Ectodermal cell (in vitro differentiated cells): Measurements from ENCODE around the gene ABTB2.

Source experiments
- H3K27ac ChIP-seq: 2 replicates; pipeline ENCODE4 v1.7.0; 2013; ENCODE audit warnings: mild to moderate bottlenecking, low read depth, low read length; ENCODE audit not compliant: insufficient read depth, poor library complexity, severe bottlenecking
- H3K27me3 ChIP-seq: 2 replicates; pipeline ENCODE4 v1.7.0; 2013; ENCODE audit warnings: mild to moderate bottlenecking, low read length; ENCODE audit not compliant: insufficient read depth, control insufficient read depth, poor library complexity, severe bottlenecking
- H3K36me3 ChIP-seq: one replicate; pipeline ENCODE4 v1.7.0; 2013; ENCODE audit warnings: low read length; ENCODE audit not compliant: control insufficient read depth, insufficient read depth
- H3K4me1 ChIP-seq: one replicate; pipeline ENCODE4 v1.7.0; 2013; ENCODE audit warnings: low read length; ENCODE audit not compliant: control insufficient read depth, insufficient read depth
- H3K4me3 ChIP-seq: 2 replicates; pipeline ENCODE4 v1.7.0; 2013; ENCODE audit warnings: low read depth, low read length, control low read depth; ENCODE audit not compliant: insufficient read depth
- H3K9me3 ChIP-seq: 2 replicates; pipeline ENCODE4 v1.7.0; 2013; ENCODE audit warnings: mild to moderate bottlenecking, low read length, moderate library complexity; ENCODE audit not compliant: control insufficient read depth
- WGBS, 2 experiments: methylation state at CpG; one replicate each; pipeline ENCODE4 v1.1.7; 2013; ENCODE audit warnings: missing lambda C conversion rate in 2 of 2; 5-methylcytosine and 5-hydroxymethylcytosine counted together

Gene ABTB2

DNA sequence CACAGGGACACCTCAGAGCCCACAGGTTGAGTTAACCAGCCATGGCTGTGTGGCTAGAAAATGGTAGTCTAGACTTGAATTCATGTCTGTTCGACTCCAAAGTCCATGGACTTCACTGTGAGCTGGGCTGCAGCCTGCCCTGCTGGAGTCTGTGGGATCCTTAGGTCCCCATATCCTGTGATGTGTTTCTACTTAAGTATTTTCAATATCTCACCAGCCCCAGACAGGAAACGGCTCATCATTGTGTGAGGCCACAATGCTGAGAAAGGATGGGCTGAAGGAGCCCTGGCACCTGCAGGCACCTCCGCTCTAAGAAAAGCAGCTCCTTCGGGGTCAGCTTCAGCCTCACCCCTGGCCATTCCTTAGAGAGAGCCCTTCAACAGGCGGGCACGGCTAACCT lies 159.3 kb downstream of the ABTB2 start:
- no peak overlapping the region for H3K27ac ChIP-seq
- H3K27me3 ChIP-seq = no peaks in the 10 kb centered on the region
- 88 to 96% methylated on average over 6 of the region's 6 CpGs for WGBS, 2 experiments
- H3K36me3 ChIP-seq = no peaks in the 10 kb centered on the region
- no peaks in the 10 kb centered on the region for H3K9me3 ChIP-seq
- no peak overlapping the region for H3K4me3 ChIP-seq
- H3K4me1 ChIP-seq = peaks cover 7% of the 10 kb centered on the region

DNA sequence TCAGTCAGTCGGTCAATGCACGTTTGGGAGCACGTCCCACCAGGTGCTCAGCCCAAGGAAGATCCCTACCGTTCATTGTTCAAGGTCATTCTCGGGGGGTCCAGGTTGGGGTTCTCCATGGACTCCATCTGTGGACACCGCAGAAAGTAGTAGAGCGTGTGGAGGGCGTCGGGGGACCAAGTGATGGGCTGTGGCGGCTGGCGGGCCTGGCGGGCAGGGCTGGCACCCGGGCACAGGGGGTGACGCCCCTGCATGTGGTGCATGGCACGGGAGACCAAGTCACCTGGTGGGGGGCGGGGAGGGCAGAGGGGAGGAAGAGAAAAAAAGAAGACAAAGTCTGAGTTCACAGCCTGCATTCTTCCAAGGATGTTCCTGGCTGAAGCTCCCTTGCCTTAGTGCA lies 160.6 kb downstream of the ABTB2 start:
- H3K36me3 ChIP-seq = no peaks in the 10 kb centered on the region
- H3K4me1 ChIP-seq = peaks cover 20% of the 10 kb centered on the region
- H3K27me3 ChIP-seq = no peaks in the 10 kb centered on the region
- H3K9me3 ChIP-seq = no peaks in the 10 kb centered on the region
- 94 to 96% methylated on average over 16 of the region's 16 CpGs for WGBS, 2 experiments
- H3K4me3 ChIP-seq = no peak overlapping the region
- H3K27ac ChIP-seq = no peak overlapping the region

DNA sequence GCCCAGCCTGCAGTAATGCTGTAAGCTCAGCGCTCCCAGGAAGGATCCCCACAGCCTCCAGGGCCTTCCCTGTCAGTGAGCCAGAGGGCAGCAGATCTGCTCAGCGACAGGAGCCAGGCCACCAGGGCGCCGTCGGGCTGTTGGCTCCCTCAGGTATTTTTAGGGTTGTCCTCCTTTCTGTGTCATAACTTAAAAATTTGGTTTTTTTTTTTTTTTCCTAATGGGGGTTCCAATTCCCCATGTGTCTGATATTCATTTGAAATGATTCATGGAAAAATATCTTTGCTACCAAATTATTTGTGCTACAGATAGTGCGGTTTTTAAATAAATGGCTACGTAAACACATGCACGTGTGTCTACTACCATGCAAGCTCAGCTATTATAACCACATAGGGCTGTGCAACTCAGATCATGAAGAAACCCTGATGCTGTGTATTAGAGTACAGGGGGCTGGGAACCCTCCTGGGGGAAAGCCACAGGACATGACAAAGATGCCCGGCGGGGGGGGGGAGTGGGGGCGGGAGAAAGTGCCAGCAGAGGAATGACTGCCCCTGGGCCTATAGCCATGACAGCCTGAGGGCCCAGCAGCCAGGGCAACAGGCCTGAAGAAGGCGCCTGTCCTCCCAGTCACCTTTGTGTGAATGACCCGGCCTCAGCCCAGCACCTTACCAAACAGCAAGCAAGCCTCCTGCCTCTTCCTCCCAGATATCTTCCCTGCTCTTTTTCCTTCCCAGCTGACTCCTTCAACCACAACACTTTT lies 163.1 kb downstream of the ABTB2 start:
- Histone ChIP-seq H3K9me3 (no peaks in the 10 kb centered on the region), H3K4me1 (peaks cover 20% of the 10 kb centered on the region), H3K4me3 (no peak overlapping the region), H3K27ac (no peak overlapping the region), H3K27me3 (no peaks in the 10 kb centered on the region), H3K36me3 (no peaks in the 10 kb centered on the region)
- 66 to 77% methylated on average over 8 to 13 of the region's 13 CpGs for WGBS, 2 experiments

DNA sequence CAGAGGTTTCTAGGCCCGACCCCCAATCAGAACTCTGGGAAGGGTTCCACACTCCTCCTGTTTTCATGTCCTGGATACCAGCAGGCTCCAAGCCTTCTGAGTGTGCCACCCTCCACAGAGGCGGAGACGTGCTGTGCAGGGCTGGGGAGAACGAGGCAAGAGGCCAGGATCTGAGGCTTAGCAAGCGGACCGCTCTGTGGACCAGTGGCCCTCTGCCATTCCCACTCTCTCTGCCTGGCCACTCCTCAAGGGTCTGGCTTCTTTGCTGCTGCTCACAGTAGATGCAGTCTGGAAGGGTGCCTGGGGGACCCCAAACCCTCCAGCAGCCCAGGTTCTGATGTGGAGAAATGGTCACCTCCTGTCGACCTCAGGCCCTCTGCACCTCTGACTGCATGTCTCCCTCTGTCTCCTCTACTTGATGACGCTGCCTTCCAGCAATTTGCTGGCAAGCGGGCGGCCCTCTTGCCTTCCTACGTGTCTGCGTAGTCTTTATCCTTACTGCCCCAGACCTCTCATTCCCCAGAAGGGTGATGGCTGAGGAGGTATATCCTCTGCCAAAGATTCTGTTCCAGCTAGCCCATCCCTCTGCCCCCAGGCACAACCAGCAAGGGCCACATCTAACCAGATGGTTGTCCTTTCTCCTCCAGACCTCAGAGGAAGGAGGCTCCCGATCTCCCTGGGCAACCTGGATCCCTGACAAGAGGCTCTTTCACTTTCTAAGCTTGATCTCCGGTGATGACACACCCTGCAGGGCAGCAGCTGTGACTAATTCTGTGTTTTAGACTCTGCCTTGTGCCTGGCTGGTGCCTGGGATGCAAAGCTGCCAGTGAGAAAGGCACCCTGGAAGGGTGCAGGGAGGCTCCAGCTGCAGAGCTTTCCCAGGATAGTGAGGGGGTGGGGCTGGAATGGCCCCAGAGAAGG lies 165.1 kb downstream of the ABTB2 start:
- Histone ChIP-seq H3K4me1 (peaks cover 20% of the 10 kb centered on the region), H3K9me3 (no peaks in the 10 kb centered on the region), H3K27ac (peak overlapping the region; percentile 26), H3K27me3 (peaks cover 12% of the 10 kb centered on the region), H3K4me3 (no peak overlapping the region), H3K36me3 (no peaks in the 10 kb centered on the region)
- WGBS, 2 experiments = 65 to 70% methylated on average over 14 of the region's 14 CpGs

DNA sequence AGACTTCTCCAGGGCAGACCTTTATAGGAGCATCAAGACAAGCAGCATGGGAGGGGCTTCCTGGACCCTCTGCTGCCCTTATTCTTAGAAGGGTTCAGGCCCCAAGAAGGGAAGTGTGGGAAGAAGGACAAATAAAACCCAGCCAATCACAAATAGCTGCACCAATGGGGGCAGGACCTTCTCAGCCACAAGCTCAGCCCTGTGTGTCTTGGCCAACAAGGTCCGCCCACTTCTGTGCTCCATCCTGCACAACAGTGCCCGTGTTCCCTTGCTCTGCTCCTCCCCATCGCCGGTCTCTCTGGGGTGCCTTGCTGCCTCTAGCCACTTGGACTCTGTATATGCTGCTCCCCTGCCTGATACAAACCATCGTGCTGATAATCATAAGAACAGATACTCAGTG lies 166.2 kb downstream of the ABTB2 start:
- WGBS, 2 experiments = 86 to 88% methylated on average over 5 of the region's 5 CpGs
- Histone ChIP-seq H3K27ac (no peak overlapping the region), H3K9me3 (no peaks in the 10 kb centered on the region)

DNA sequence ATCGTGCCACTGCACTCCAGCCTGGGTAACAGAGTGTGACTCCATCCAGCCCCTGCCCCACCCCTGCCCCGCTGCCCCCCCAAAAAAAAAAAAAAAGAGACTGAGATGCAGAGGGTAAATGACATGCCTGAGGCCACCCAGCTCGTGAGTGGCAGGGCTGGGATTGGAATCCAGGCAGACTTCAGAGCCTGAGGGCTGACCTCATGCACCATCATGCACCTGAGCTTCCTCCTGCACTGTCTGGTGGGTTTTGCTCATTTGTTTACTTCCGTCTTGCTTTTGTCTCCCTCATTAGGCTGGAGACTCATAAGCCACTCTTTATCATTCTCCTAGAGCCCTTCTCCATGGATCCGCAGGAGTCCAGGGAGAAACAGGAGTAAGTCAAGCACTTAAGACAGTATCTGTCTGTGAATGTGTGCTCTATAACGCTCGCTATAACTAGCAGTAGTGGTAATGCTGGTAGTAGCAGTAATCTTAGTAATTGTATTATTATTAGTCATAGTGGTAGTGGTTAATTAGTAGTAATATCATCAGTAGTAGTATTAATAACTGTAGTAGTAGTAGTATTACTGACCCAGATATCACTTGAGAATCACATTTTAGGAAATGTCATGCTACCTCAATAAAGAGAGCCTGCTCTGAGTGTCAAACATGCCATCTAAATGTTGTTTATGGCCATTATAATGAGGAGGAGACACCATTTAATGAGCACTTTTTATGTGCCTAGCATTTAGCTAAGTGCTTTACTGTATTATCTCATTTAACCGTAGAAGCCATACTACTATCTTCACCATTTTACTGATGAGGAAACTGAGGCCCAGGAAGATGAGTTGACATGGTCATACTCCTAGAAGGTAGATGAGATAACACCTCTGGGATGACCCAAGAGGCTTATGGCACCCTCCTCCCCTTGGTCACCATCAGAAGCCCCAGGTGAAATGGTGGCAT lies 167.3 kb downstream of the ABTB2 start:
- peaks cover 35% of the 10 kb centered on the region for H3K4me1 ChIP-seq

More for the DNA sequence above, 166.2 kb downstream of the ABTB2 start:
- Histone ChIP-seq H3K4me3 (no peak overlapping the region), H3K27me3 (peaks cover 24% of the 10 kb centered on the region), H3K36me3 (no peaks in the 10 kb centered on the region), H3K4me1 (peaks cover 26% of the 10 kb centered on the region)

DNA sequence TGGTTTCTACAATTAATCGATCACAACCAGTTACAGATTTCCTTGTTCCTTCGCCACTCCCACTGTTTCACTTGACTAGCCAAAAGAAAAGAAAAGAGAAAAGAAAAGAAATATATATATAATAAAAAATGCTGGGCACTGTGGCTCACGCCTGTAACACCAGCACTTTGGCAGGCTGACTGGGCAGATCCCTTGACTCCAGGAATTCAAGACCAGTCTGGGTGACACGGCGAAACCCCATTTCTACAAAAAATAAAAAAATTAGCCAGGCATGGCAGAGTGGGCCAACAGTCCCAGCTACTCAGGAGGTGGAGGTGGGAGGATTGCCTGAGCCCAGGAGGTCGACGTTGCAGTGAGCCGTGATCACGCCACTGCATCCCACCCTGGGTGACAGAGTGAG lies 168.6 kb downstream of the ABTB2 start:
- 90 to 92% methylated on average over 8 of the region's 9 CpGs for WGBS, 2 experiments
- no peak overlapping the region for H3K27ac ChIP-seq
- no peak overlapping the region for H3K4me3 ChIP-seq
- H3K36me3 ChIP-seq = no peaks in the 10 kb centered on the region
- no peaks in the 10 kb centered on the region for H3K9me3 ChIP-seq
- H3K27me3 ChIP-seq = peaks cover 43% of the 10 kb centered on the region
- H3K4me1 ChIP-seq = peaks cover 35% of the 10 kb centered on the region

More for the DNA sequence above, 167.3 kb downstream of the ABTB2 start:
- WGBS, 2 experiments = 89 to 90% methylated on average over 8 of the region's 8 CpGs
- no peak overlapping the region for H3K4me3 ChIP-seq
- H3K27ac ChIP-seq = no peak overlapping the region
- no peaks in the 10 kb centered on the region for H3K9me3 ChIP-seq
- no peaks in the 10 kb centered on the region for H3K36me3 ChIP-seq
- H3K27me3 ChIP-seq = peaks cover 30% of the 10 kb centered on the region

DNA sequence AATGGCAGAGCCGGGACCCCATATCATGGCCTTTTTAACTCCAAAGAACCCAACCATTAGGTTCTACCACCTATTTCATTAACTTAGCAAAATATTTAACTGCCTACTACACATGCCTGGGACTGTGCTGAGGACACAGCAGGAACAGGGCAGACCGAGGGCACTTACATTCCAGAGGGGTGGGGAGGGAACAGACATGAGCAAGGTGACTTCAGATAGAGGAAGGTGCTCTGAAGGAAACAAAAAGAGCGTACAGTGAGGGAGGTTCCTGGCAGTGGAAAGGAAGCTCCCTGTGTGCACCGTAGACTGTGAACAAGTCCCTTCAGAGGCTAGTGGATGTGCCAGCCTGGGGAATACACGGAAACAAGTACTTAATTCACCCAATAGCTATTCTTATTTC lies 169.6 kb downstream of the ABTB2 start:
- H3K27ac ChIP-seq = no peak overlapping the region
- WGBS, 2 experiments = 60% methylated on average over 4 to 5 of the region's 5 CpGs

DNA sequence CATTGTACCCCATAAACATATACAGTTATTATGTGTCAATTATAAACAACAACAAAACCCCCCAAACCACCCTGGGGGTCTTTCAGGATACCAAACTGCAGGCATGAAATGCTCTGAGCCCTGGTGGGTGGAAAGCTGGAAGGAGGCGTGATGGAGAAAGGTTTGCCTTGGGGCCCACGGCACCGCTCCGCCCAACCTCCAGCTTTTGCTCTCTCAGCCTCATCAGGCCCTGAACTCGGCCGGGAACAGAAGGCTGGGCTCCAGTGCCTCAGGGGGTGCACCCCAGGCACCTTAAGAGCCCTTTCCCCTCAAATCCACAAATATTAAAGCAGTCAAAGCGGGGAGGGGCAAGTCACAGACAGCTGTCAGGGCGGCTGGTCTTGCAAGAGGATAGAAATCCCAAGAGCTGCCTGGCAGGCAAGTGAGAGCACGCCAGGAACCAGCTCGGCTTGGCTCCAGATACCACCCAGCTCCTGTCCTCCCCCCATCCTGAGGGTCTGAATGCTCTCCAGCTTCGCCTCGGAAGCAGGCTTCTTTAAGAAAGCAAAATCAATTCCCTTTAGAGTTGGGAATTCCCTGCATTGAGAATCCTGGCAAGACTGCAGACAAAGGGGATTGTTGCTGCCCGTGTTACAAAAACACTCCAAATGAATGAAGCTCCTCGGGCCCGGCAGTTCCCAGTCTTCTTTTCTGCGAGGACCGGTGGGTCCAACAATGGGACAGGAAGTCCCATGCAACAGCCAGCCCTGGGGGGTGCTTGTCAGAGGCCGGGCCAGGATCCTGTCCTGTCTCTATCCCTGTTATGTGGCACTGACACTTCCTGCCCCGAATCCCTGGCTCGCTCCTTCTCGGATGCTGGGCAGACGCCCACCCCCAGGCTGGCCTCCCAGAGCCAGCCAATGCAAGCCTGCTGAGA lies 171.6 kb downstream of the ABTB2 start:
- H3K27ac ChIP-seq = no peak overlapping the region
- no peaks in the 10 kb centered on the region for H3K9me3 ChIP-seq
- WGBS, 2 experiments = 21% methylated on average over 22 of the region's 22 CpGs
- H3K36me3 ChIP-seq = no peaks in the 10 kb centered on the region
- peaks cover 15% of the 10 kb centered on the region for H3K4me1 ChIP-seq
- H3K4me3 ChIP-seq = no peak overlapping the region
- H3K27me3 ChIP-seq = peaks cover 46% of the 10 kb centered on the region

More for the DNA sequence above, 169.6 kb downstream of the ABTB2 start:
- Histone ChIP-seq H3K9me3 (no peaks in the 10 kb centered on the region), H3K4me3 (no peak overlapping the region), H3K27me3 (peaks cover 46% of the 10 kb centered on the region), H3K4me1 (peaks cover 25% of the 10 kb centered on the region), H3K36me3 (no peaks in the 10 kb centered on the region)
